GM13977 (cell line): ENCODE measurements around the gene CTNNA2.

Source experiments
- DNase-seq: peaks from one replicate; pipeline ENCODE4 v3.0.0; 2012; ENCODE audit warnings: low spot score
- CTCF ChIP-seq: IDR thresholded peaks from 2 replicates; pipeline ENCODE4 v1.5.1; 2012; ENCODE audit warnings: mild to moderate bottlenecking, control low read depth; ENCODE audit not compliant: insufficient read depth; ENCODE audit errors: extremely low read depth, missing control alignments
- in situ Hi-C: fragments of 300-500 bp; cut with MboI; formaldehyde crosslinking; loops from one replicate; pipeline ENCODE4 v1.12.0; 2022; ENCODE audit warnings: low sequenced_read_pairs, low pct_unique_long_range_greater_than_20kb, mixed read lengths, inconsistent platforms; ENCODE audit not compliant: unreplicated experiment

The CTNNA2 gene

GRCh38 chr2:80166483-80167171 is 653.8 kb downstream of the CTNNA2 start:
- TF ChIP-seq CTCF, result no peak
- DNase-seq, result no peak
- in situ Hi-C loops, result no loop called here

- no peak for DNase-seq
- in situ Hi-C loops, result no loop called here
Observed at GRCh38 chr2:80167284-80167808, 654.5 kb downstream of the CTNNA2 start.

GRCh38 chr2:80168037-80168436 is 655.2 kb downstream of the CTNNA2 start:
- no peak for TF ChIP-seq CTCF
- in situ Hi-C loops, result no loop called here
- DNase-seq, result no peak

More at GRCh38 chr2:80167284-80167808, 654.5 kb downstream of the CTNNA2 start:
- TF ChIP-seq CTCF, result no peak

GRCh38 chr2:80168801-80169200 is 656.0 kb downstream of the CTNNA2 start:
- no peak for DNase-seq
- in situ Hi-C loops, result no loop called here
- TF ChIP-seq CTCF, result no peak

- in situ Hi-C loops, result no loop called here
- TF ChIP-seq CTCF, result no peak
- DNase-seq, result no peak
Observed at GRCh38 chr2:80169811-80170594, 657.2 kb downstream of the CTNNA2 start.

- in situ Hi-C loops, result no loop called here
- TF ChIP-seq CTCF, result no peak
Observed at GRCh38 chr2:80185091-80185490, 672.2 kb downstream of the CTNNA2 start.

More at GRCh38 chr2:80185091-80185490, 672.2 kb downstream of the CTNNA2 start:
- DNase-seq, result no peak
